HG02973 (cell line): Measurements from ENCODE around the gene TIMM17B.
A peak's percentile ranks its signal among the peaks of the same experiment; 100 is the strongest.

Source experiments
- ATAC-seq: cut with Tn5 transposase; IDR thresholded peaks from one replicate; pipeline ENCODE4 v1.9.1; 2021; ENCODE audit warnings: moderate library complexity; ENCODE audit not compliant: unreplicated experiment

The TIMM17B gene

DNA sequence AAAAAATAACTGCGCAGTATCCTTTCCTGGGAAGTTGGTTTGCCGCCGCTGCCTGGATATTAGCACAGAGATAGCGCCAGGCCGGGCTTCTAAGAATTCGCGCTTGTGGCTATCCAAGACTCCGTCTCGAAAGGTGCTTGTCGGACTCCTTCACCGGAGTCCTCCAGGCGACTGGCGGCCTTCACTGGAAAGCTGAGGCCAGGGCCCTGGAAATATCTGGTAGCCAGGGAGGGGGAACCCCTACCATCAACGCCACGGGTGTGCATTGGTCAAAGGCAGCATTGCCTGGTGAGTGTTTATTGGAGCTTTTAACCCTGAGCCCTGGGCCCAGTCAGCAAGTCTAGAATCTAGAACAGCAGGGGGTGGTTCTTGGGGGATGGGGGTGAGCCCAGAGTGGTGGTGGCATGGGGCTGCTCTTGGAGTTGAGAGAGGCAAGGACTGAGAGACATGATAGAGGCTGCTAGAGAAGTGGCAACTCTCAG, 21.8 kb upstream of the TIMM17B start:
- no peak for ATAC-seq

DNA sequence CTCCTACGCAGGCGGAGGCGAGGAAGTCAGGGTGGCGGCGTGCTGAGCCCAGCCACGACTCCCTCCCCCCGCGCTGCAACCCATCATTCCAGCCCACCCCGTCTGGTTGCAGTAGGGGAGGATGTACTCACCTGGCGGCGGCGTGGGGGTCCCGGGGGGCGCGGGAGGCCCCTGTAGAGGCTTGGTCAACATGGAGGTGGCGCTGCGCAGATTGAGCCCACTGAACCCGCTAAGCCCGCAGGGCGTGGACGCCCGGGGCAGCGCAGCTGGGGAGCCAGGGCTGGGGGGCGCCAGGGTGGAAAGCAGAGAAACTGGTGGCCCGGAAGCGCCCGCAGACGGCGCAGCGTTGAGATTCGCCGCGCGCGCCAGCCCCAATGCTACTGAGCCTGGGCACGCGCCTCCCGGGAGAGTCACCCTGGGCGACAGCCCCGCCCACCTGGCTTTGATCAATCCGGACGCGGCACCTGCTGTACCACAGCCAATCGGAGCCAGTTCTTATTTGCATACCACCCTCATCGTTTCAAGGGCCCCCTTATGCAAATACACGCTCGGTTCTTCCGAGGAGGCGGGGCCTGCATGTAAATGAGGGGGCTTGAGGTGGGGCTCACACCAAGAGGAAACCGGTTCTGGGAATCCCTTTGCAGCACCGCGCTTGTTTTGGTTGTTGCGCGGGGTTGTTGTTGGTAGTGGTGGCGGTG, 21.2 kb upstream of the TIMM17B start, which contains the start of gene PIM2:
Gene PIM2 (minus strand): TSS at position 382 of the 698 bp plus-strand sequence. CDS start 190 bp downstream, at position 192.
- peak; percentile 58 for ATAC-seq

DNA sequence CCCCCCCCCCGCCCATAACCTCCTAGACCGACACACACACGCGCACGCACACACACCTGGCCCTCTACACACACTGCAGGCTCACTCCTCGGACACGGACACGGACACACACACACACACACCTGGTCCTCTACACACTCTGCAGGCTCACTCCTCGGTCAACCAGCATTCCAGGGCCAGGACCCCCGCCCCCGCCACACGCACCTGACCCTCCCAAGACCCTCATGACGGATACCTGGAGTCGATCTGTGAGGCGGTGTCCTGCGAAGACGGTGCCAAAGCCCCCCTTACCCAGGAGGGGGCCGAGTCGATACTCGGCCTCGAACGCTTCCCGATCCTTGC, 20.7 kb upstream of the TIMM17B start:
- ATAC-seq: no peak

DNA sequence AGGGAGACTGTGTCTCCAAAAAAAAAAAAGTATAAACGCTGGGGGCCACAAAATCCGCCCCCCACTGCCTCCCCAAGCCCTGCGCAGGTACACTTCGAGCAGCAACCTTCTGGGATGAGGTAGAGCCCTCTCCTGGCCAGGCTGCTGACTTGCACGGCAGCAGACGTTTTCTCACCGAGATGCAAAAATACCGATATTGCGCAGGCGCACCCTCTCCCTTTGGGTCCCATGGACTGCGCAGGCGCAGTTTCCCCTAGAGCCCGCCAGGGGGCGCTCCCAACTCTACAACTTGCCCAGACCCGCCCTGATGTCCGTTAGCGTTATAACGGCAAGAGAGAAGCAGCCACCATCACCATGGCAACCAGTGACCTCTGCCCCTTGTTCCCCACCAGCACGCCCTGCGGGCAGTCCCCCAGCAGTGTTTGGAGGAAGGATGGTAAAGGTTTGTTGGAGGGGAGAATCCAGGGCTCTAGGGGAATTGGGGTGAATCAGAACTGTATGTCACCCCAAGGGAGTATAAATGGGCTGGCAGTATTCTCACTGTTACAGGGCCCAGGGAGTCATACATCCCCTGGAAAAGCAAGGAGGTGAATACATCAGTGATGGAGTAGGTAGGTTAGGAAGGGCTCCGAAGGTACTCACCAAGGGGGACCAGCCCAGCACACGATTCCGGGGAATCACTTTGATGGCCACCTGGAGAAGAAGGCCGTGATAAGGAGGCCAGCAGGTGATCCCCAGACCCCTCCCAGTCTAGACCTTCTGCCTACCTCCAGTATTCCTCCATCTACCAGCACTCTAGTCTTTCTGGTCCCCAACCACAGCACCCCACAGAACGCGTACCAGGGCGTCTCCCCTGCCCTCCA, 19.8 kb upstream of the TIMM17B start:
- ATAC-seq: no peak

DNA sequence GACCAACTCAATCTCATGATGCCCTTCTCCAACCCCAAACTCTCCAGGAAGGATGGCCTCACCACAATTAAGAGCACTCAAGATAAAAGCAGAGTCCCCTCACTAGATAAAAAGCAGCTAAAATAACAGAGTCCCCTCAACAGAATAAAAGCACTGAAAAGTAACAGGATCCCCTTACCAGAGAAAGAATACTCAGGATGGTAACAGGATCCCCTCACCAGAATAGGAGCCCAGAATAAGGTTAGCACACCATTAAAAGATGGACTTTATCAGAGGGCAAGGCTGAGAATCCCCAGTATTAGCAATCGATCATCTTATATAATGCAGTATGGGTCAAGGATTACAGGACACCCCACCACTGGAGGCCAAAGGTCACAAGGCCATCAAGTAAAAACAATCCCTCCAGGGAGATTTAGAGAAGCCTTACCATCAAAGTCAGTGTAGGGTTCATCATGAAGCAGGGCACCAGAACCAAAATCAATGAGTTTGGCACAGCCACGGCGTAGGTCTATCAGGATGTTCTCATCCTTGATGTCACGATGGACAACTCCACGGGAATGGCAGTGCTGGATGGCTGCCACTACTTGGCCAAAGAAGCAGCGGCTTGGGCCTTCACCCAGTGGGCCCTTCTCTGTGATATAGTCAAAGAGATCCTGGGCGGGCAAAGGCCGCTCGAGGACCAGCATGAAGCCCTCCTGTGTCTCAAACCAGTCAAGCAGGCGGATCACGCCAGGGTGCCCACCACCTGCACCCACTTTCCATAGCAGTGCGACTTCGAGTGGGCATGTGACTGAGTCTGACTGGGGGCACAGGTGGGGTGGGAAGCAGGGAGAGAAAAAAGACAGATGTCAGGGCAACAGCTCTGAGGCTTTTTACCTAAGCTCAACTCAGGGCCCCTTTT, 17.3 kb upstream of the TIMM17B start:
- ATAC-seq: no peak

DNA sequence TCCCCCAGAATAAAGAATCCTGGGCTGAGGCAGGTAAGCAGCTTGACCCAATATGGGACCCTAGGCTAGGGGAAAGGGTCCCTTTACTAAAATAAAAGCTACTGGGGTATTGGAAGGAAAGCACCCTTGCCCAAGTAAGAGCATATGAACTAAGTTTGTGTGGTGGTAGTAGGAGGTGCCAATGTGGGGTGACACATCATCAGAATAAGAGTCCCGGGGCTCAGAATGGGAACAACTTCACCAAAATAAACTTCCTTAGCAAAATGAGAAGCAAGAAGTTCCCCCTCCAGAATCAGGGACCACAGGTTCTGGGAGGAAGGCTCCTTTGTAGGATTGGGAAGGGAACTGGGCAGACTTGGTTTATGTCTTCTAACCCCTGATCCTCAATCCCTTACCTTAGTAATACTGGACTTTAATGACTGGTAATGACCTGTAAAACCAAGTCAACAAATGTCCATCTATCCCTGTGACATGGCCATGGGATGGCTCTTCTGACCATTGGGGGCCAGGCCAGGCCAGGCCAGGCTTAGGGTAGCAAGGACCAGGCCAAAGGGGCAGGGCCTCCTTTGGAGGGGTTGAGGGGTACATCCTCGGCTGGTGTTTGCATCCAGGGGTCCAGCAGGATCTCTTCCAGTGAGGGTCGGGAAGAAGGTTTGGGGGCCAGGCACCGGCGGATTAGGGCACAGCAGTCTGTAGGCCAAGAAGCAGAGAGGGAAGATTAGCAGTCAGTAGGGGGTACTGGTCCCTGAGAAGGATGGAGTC, 16.2 kb upstream of the TIMM17B start:
- no peak for ATAC-seq

DNA sequence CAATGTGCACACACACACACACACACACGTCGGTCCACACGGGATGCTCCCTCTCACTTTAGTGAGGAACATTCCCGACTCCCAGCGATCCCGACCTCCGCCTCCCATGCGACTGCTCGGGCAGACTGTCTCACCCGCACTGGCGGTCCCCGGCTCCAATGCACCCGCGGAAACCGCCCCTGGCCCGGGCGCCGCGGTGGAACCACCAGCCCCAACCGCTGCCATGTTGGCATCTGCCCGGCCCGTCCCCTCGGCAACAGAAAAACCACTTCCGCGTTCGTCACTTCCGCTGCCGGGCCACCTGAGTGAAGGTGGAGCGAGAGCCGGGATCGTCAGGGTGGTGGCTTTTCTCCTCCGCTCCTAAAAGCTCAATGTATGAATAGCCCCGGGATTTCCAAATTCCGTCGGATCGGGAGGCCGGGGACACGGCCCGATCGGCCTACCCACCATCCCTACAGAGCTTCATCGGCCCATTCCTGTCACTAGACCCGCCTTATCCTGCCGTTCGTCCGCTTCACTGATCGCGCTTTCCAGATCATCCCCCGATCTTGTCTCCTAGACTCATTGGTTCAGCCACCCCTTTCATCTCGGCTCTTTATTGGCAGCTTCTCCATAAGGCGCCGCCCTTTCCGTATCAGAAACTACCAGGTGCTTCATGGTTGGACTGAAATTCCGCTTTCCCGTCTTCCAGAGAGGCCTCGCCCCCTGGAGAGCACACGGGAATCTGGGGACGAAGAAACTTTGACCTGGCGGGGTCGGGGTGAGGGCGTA, 14.0 kb upstream of the TIMM17B start, which contains the start of gene SLC35A2:
Gene SLC35A2 (minus strand): TSS at position 235 of the 771 bp plus-strand sequence. CDS start 10 bp downstream, at position 225.
- ATAC-seq: peak; percentile 61

DNA sequence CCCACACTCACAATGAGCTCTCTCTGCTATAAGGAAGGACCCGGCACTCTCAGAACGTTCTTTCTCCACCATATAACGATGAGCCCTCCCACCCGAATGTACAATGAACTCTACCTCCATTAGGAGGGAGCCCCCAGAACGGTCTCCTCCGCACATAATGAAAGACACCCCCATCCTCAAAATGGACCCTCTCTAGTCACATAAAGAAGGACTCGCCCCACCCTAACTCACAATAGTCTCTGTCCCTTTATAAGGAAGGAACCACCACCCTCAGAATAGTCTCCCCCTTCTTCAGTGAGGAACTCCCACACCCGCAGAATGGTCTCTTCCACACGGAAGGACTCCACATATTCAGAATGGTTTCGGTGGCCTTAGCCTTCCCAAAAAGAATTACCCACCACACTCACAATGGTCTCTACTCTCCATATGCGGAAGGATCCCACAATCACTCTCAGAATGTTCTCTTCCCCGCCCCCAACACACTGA, 13.4 kb upstream of the TIMM17B start:
- no peak for ATAC-seq

DNA sequence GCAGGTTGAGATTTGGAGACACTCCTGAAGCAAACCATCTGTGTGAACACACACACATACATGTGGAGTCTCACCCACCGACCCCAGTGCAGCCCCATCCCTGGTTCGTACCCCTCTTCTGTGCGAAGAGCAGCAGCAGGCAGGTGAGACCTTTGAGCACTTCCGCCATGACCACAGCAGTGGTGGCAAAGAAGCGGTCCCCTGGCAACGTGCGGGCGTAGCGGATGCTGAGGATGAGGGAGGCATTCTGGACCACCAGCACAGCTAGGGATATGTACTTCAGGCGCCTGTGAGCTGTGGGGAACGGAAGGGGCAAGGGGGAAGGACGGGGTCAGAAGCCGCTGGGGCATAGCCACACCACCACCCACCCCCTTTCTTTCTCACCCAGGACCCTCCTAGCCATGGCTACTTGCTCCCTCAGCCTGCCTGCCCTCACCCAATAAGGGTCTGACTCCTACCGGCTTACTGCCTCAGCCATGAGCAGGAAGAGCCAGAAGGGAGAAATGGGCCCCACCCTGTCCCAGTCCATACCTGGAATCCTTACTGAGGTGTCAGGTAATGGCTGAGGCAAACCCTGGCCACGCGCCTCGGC, 12.2 kb upstream of the TIMM17B start:
- ATAC-seq: no peak

DNA sequence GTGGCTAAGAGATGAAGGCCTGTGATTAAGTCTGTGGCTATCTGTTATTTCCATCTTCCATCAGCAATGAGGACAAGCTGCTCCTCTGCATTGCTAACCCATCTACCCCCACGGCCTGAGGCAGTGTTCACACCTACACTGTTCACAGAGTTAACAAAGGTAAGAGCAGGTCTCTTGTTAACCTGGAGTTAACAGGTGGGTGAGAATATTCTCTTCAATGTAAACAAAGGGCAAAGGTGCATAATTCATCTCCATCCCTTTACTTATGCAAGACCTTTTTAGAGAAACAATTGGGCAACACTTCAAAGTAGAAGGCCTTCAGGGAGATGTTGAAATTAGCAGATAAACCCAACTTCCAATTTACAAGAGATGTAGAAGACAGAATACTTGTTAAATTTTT, 11.0 kb upstream of the TIMM17B start:
- no peak for ATAC-seq

DNA sequence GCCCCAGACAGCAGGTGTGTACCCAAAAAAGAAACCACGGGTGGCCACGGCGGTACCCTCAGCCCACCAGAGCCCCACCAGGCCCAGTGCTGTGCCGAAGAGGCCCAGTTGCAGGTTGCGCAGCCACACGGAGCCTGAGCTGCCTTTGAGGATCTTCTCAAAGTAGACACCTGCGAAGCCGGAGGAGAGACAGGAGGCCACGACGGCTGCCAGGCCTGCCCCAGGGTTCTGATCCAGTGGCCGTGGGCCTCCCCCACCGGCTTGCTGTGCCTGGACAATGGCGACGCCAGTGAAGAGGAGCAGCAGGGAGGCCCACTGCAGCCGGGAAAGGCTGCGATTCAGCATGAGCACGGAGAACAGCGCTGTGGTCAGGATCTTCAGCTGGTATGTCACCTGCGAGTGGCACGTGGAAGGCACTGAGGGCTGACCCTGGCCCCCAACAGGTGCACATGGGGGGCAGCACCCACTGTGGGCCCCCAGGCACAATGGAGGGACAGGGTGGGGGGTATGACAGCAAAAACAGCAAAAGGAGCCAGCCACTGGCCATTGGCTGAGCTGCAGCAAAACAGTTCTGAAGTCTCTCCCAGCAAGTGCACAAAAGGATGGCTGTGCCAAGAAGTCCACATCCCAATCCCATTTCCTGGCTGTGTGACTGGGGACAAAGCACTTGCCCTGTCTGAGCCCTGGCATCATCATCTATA, 7.7 kb upstream of the TIMM17B start:
- no peak for ATAC-seq

DNA sequence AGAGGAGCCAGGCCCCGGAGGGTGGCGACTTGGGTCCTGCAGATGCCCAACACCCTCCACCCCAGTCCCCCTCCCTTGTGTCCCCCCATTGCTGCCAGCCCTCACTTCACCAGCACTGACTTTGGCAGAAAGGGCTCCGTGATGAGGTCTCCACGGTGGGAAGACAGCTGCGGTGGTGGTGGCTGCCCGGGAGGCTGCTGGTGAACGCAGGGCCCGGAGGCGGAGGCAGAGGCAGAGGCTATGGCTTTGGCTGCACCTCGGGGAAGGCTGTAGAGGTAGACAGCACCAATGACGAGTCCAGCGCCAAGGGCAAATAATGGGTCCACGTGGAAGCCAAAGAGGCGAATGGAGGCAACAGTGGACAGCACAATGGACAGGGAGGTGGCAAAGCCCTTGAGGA, 7.1 kb upstream of the TIMM17B start:
- no peak for ATAC-seq

DNA sequence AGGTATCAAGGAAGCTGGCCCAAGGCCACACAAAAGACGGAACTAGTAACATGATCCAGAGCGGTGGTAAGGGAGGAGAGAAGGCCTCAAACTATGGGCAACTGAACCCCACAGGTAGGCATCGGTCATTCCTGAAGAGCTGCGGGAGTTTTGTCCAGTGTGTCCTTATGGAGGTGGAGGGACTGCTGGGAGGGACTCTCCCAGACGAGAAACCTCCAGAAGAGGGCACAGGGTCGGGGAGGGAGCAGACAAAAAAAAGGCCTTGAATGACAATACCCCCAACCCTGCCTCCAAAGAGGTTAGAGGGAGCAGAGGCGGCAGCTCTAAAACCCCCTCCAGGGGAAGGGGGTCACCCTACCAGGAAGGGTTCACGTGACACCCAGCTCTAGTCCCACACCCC, 6.6 kb upstream of the TIMM17B start:
- ATAC-seq: no peak

DNA sequence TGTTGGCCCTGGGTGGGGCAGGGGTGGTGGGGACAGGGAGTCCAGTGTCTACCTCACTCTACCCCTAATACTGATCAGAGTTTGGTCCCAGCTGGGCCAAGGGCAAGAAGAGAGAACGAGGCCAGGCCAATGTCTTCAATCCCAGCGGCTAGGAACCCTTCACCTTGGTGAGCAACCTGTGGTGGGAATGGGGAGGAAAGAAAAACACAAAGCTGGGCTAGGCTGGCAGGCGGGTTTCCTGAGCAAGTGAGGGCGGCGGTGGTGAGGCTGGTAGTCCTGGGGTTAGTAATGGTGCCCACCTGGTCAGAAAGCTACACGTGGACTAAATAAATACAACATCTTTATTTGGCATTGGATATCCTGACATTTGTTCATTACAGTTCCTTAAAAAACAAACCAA, 5.7 kb upstream of the TIMM17B start:
- ATAC-seq: no peak

DNA sequence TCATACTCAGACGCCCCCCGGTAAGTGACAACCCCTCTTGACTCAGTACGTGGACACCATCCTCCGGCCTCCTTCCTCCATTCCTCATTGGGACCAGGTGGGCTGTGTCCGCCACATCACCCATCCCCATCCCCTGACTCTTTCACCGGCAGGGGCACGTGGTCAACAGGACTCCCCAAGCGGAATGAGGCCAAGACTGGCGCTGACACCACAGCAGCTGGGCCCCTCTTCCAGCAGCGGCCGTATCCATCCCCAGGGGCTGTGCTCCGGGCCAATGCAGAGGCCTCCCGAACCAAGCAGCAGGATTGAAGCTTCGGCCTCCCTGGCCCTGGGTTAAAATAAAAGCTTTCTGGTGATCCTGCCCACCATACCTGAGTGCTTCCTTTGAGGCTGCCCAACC, 5.2 kb upstream of the TIMM17B start:
- ATAC-seq: no peak

DNA sequence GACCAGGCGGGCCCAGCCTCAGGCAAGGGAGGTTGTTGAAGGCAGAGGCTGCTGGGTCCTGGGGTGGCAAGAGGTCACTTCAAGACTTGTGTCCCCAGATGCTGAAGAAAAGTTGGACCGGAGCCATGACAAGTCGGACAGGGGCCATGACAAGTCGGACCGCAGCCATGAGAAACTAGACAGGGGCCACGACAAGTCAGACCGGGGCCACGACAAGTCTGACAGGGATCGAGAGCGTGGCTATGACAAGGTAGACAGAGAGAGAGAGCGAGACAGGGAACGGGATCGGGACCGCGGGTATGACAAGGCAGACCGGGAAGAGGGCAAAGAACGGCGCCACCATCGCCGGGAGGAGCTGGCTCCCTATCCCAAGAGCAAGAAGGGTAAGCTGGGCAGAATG, 4.6 kb upstream of the TIMM17B start:
- ATAC-seq: no peak

DNA sequence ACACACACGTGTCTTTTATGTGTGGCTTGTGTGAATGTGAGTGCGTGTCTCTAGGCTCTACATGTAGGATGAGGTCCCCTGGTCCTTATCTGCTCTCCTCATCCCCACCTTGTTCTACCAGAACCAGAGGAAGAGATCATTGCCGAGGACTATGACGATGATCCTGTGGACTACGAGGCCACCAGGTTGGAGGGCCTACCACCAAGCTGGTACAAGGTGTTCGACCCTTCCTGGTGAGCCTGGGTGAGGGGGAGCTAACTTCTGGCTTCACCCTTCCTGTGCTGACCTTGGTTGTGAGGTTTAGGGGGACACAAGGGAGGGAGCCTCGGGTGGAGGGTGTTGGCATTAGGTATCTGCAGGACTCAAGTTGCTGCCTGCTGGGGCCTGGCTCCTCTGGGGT, 3.5 kb upstream of the TIMM17B start:
- ATAC-seq: no peak

DNA sequence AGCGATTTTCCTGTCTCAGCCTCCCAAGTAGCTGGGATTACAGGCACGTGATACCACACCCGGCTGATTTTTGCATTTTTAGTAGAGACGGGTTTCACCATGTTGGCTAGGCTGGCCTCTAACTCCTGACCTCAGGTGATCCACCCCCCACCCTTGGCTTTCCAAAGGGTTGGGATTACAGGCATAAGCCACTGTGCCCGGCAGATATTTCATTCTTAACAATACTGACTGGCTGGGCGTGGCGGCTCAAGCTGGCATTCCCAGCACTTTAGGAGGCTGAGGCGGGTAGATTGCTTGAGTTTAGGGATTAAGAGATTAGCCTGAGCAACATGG, 1.5 kb upstream of the TIMM17B start:
- ATAC-seq: no peak
